GM11168 (cell line): ENCODE results near the gene MRGPRE.

ENCODE experiments used
- in situ Hi-C: fragments of 300-500 bp; cut with MboI; formaldehyde crosslinking; loops from one replicate; pipeline ENCODE4 v1.12.0; 2022; ENCODE audit warnings: low sequenced_read_pairs; ENCODE audit not compliant: unreplicated experiment

MRGPRE gene

DNA sequence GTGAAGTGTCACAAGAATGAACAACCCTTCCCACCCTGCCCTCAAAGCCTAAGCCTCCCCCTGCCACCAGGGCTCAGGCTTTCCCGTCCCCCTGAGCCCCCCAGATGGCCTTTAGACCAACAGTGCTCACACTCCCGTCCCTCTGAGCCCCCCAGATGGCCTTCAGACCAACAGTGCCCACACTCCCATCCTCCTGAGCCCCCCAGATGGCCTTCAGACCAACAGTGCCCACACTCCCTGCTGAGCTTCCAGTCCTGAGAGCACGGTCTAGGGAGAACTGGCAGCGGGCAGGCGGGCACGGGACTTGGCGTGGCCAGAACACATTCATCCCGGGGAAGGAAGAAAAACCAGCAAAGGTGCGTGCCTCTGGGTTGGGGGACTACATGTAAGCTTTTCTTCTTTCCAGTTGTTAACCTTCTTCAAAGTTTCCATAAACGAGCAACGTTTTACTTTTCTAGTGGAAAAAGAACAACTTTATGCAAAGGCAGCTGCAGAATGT, 16.1 kb downstream of the MRGPRE start:
- in situ Hi-C loops = no loop called here

DNA sequence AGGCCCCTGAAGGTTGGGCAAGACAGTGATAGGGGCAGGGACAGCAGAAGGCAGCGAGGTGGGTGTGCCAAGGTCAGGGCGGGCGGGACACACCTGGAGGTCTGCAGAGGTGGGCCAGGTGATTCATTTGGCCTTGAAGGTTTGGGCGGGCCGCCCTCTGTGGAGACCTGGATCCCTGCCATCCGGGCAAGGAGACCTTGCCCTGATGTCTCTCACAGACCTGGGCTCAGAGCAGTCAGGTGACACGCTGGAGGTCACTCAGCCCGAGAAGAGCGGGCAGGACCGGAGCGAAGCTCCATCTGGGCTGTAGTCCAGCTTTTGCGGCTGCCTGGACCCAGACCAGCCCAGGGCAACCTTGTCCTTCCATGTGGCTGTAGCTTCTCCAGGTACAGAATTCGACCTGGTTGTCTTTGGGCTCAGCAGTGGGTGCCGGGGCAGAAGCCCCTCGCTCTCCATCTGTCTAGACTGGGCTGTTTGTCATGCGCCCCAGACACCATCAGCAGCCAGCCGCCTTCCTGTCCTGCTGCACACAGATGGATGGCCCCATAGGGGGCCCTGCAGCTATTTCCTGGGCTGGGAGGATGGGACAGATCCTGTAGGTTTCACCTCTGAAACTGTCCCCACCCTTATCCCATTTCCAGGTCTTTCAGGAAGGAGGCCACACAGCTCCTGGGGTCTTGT, 16.7 kb downstream of the MRGPRE start:
- in situ Hi-C loops = no loop called here

DNA sequence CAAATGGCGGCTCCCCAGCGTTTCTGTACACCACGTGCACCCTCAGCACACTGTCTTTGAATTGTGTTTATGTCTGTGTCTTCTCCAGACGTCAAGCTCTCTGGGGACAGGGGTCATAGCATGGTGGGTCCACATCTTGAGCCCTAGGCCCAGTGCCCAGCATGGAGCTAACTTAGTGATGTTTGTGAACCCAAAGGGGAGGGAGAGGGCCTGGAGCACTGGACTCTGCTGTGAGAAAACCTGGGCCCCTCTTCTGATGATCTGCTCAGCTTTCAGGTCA, 17.9 kb downstream of the MRGPRE start:
- in situ Hi-C loops = no loop called here

DNA sequence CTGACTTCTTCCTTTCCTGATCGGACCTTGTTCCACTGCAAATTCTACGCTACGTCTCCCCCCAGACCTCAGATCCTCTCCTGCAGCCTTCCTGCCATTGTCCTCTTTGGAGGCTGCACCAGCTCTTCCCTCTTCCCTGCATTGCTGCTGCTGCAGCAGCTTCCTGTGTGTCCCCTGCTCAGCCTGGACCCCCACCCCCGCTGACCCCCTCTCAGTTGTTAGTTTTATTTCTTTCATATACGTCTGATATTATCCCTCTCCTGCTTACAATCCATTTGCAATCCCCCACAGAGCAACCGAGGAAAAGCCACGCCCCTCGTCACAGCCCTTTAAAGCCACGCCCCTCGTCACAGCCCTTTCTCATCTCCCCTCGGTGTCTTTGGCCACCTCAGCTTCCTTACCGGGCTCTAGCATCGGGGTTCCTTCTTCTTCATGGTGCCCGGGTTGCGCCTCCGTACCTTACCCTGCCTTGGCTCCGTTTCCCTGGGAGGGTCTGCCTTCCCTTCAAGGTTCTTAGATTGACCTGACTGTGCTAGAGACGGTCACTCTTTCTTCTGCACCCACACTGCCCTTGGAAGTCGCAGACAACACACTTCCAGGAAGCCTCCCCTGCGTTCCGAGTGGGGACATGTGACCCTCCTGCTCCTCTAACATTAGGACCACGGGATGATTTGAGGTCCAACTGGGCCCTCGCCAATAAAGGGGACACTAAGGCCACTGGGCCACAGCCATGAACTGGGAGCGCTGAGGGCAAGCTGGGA, 18.4 kb downstream of the MRGPRE start:
- in situ Hi-C loops = no loop called here

DNA sequence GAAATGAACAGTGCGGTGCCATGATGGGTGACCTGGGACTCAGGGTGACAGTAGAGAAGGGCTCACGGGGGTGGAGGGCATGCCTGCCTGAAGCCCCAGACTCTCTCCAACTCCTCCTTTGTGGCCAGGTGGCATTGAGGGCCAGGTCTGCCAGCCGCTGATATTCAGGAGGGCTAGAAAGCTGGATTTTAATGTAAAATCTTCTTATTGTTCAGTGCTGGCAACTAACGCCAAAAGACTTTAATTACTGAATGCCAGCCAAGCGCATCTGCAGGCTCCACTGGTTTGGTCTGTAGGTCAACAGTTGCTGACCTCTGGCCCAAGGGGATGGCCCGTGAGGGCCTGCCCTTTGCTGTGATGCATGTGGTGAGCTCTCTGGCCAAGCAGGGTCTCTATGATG, 23.9 kb downstream of the MRGPRE start:
- in situ Hi-C loops = no loop called here

DNA sequence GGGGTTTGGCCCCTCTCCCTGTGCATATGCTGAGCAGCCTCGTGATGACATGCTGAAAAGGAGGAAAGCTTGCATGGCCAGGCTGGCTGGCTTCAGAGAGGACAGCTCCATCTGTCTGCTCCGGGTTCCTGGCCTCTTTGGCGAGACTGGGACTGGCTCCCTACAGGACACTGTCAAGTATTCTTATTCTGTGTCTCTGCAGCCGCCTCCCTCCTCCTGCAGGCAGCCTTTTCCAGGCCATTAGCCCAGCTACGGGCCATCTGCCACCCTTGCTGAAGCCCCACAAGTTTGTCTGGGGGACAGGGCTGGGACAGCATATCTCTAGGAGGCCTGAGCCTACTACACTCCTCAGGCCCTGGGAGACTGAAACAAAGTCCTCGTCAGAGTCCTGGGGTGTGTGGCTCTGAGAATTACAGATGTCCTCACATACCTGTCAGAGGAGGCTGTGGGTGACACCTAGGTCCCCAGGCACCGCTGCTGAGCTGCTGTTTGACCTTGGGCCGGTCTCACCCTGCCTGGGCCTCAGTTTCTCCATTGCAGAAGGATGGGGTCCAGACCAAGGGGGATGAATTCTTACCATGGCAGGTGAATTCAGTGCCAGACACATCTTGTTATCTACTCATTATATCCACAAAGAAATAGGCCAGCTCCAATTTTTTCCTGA, 24.6 kb downstream of the MRGPRE start:
- in situ Hi-C loops = no loop called here

DNA sequence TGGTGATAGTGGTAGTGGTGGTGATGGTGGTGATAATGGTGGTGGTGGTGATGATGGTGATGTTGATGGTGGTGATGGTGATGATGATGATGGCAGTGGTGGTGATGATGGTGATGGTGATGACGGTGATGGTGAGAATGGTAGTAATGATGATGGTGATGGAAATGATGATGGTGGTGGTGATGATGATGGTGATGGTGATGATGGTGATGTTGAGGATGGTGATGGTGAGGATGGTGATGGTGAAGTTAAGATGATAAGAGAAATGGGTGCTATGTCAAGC, 25.4 kb downstream of the MRGPRE start:
- in situ Hi-C loops = no loop called here

DNA sequence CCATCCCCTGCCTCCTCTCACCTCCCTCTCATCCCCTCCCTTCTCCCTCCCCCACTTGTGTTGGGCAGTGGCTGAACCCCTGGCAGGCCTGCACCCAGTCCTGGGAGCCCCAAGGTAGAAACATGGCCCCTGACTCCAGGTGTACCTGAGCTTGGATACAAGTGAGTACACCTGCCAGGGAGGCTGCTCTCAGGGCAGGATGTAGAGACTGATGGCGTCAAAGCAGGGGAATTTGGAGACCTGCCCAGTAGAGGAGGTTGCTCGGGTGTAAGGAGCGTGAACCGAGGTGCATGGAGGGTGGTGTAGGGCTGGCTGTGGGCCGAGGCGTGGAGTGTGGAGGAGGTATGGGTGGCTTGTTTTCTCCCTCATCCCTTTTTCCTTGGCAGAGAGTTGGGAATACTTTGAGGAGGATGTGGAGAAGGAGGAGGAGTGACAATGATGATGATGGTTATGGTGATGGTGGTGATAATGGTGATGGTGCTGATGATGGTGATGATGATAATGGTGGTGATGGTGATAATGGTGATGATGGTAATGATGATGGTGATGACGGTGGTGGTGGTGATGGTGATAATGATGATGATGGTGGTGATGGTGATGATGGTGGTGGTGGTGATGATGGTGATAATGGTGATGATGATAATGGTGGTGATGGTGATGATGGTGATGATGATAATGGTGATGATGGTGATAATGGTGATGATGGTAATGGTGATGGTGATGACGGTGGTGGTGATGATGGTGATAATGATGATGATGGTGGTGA, 25.9 kb downstream of the MRGPRE start:
- in situ Hi-C loops = no loop called here

DNA sequence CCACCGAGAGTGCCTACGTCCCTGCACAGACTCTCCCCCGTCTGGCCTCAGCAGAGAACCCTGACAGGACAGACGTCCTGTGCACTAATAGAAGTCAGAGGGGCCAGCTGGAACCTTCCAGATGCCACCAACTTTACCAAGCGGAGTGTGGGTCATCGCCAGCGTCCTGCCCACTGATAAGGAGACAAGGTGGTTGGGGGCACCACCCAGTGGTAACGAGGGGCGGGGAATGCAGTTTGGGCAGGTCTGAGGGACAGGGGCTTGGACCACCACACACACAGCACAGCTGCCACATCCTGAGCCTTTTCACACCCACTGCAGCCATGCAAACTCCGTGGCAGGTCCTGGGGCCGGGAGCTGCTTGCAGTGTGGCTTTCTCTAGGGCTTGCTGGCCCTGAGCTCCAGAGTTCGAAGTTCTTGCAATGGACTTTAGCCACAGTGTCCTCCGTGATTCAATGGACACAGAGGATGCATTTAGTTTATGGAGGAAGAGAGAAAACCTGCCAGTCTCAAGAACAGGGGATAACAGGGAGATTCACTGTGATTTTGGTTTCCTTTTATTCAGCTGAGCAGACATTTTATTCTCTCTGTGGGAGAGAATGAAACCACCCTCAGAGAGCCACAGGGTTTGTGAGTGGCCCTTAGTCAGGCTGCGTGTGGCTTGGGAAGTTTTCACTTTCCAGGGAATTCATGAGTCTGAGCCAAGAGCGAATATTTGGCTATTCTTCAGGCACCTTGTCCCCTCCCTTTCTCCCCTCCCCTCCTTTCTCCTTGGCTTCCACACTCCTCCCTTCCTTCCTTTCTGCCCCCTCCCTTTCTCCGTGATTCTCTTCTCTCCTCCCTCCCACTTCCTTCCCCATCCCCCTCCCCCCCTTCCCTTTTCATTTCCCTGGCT, 26.7 kb downstream of the MRGPRE start:
- in situ Hi-C loops = no loop called here

DNA sequence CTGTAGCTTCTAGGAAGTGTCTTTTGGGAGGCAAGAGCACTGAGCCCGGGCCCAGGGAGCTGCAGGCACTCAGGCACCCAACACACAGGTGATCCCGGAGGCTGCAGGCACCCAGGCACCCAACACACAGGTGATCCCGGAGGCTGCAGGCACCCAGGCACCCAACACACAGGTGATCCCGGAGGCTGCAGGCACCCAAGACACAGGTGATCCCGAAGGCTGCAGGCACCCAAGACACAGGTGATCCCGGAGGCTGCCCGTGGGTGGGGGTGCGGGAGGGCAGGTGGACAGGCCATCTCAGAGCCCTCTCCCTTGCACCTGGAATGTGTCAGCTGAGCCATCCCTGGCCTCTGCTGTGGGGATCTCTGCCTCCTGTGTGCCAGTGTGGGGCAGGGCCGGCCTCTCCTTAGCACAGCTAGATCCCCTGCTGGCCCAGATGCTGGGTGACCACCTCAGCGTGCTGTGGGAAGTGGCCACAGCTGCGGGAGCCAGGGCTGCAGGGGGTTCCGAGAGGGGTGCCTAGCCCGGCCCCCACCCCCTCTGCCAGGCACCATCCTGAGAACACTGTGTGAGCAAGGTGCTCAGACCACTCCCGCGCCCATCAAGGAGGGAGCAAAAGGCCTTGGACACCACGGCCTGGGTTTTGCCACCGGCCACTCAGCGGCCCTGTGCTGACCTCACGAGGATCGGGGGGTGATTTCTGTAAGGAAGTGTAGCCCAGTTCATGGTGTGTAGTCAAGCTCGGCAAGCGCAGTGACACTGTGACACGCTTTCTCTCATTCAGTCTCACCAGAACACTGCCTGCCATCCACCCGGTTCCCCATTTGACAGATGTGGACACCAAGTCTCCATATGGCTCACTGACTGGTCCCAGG, 27.8 kb downstream of the MRGPRE start:
- in situ Hi-C loops = no loop called here

DNA sequence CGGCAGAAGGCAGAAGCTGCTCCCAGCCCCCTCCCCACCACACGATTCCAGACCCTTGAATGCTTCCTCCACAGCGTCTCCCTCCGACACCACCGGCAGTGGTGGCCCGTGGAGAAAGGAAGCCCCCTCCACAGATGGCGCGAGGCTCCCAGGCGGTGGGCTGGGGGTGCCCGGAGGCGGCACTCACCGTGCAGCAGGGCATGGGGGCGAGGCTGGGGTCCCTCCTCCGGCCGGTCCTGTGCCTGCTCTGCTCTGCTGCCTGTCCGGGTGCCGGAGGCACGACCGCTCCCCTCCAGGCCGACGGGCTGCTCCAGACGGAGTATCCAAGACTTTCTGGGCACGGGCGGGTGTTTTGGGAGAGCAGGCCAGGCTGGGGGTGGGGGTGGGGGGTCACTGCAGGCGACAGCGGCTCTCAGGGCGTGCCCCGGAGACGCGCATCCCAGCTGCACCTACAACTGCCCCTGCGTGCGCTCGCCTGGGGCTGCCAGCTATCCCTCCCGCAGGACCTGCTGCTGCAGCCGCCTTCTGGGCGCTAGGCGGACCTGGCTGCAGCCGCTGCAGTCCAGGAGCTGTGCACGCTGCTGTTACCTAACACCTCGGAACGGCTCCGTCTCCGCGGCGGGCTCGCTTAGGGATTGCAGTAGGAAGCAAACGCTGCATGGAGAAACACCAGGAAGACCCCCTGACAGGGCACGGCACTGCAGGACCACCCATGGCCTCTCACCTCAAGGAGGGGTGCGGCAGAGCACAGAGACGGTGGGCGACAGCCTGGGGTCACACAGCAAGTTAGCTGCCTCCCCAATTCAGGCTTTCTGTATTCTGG, 28.8 kb downstream of the MRGPRE start:
- in situ Hi-C loops = no loop called here

DNA sequence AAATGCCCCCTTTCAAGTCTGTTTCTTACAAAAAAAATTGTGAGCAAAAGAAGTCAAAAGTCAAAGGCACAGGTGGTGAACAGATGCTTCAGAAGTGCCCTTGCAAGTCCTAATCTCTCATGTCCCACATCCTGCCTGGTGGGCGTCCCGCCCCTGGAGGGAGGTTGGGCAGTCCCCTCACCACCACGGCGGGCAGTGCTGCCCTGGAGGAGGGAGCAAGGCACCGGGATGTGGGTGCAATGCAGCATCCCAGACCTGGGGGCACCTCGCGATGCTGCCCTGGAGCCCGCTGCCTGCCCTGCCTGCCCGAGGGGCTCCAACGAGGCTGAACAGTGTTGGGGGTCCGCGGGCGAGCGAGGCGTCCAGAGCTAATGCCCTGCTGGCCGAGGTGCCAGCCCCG, 29.5 kb downstream of the MRGPRE start:
- in situ Hi-C loops = no loop called here

DNA sequence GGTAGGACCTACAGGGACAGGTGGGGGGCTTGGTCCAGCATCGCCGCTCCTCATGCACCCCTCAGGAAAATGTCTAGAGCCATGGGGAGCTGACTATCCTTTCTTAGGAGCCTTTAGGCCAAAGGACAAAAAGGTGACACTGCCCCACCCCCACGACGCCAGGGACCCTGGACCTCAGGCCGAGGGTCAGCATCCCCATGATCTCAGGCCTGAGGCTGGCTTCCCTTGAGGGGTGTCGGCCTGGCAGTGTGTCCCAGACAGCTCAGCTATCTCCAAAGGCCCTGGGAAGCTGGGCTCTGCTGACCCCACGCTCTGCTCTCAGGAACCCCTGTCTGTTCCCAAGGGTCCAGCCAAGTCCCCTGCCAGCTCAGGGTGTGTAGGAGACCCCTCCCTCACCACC, 29.9 kb downstream of the MRGPRE start:
- in situ Hi-C loops = no loop called here

DNA sequence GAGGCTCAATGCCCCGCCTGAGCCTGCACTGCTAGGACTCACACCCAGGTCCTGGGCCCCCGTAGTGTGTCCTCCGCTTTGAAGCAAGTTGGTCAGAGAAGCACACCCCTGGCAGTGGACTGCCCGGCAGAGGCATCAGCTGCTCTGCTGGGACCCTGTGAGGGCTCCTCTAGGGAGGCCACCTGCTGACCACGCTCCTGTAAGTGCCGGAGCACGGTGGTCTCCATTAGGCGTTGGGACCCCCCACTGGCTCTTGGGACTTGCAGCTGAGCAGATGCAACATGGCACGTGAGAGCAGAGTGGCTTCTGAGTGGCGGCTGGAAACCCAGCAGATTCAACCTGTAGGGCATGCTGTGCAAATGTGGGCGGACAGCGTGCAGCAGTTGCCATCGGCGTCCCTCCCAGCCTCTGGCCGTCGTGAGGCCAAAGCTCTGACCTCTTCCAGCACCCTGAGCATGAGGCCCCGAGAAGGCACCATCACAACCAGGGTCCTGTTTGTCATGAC, 30.5 kb downstream of the MRGPRE start:
- in situ Hi-C loops = no loop called here

DNA sequence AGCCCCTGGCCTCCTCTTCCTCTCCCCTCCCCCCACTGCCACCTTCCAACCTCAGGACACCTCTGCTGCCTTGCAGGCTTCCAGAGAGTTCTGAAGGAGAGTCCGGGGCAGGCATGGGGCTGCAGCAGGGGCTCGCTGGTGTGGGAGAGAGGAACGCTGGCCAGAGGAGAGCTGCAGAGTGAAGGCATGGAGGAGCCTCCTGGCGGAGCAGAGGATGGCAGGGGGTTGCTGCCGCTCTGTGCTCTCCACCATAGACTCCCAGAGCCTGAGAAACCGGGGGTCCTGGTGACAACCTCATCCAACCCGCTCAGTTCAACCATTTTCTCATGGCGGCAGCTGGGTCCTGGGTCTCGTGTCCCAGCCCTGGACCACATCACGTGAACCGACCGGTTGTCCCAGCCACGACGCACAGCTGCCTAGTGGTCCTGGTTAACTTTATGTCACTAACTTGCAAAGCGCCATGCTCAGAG, 31.1 kb downstream of the MRGPRE start:
- in situ Hi-C loops = no loop called here

DNA sequence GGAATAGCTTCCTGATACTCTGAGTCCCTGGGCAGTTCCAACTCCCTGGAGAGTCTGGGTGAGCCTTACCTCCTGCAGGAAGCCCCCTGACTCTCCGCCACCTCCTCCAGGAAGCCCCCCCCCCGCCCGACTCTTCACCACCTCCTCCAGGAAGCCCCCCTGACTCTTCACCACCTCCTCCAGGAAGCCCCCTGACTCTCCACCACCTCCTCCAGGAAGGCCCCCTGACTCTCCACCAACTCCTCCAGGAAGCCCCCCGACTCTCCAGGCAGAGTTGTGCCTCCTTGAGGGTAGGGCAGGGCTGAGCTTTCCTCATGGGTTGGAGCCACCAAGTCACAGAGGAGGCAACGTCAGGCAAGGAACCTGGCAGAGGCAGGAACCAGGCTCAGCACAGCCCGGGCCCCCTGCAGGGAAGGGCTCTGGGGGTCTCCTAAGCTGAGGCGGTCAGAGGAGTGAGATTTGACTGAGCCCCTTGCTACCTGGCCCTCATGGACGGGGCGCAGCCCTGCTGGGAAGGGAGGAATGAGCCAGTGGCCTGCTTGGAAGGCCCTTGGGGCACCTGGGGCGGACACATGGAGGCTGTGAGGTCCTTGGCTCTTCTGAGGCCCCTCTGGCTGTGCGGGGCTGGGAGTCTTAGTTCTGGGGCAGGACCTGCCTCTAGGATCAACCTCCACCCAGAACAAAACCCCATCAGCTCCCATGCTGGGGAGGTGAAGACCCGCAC, 31.7 kb downstream of the MRGPRE start:
- in situ Hi-C loops = no loop called here

DNA sequence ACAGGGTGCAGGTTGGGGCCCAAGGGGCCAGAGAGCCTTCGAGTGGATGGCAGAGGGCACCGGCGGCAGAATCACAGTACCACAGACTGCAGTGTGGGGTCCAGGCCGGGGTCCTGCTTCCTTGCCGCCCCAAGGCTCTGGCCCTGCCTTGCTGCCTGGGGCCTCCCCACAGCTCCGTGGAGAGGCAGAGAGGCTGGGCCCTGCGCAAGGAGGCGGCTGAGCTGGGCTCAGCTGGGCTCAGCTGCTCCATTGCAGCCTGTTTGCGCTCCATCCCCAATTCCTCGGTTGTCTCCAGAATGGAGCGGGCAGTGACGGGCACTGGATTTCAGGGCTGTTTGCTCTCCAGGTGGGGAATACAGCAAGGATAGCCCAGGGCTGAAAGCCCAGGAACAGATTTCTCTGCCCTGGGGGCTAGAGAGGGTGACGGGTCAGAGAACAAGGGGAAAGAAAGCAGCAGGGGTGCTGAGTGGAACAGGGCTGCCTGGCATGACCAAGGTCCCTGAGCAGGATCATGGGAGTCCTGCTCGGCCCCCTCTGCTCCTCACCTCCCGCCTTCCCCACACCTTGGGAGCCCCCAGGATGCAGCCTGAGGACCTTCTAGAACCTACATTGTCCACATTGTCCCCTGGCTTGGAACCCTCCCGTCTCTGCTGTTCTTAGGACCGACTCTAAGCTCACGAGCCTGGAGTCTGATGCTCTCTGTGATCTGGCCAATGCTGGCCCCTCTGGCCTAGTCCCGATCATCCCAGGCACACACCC, 32.5 kb downstream of the MRGPRE start:
- in situ Hi-C loops = no loop called here
